ENCODE measurements around the gene ATG7. TPM values are rescaled to one million over a fixed set of nuclear protein-coding genes. Genes with fewer than 3 reads are reported as not detected.

The ATG7 gene
- total RNA-seq, 1 experiment from 2014 or later, result 29.3 TPM

- Histone ChIP-seq H3K27ac (ENCODE audit: low read depth, low read length) (no peak overlapping the region), H3K4me3 (replicated peaks in 1 of 2; ENCODE audit: low read depth in 1 of 2, low read length in 2 of 2) (no peak overlapping the region), H3K79me2 (ENCODE audit: insufficient read depth, low read length) (no peaks in the 10 kb centered on the region), H3K9ac (ENCODE audit: low read length) (no peak overlapping the region), H3K27me3 (ENCODE audit: insufficient read depth, low read length) (no peaks in the 10 kb centered on the region), H2AFZ (ENCODE audit: low read depth, low read length, poor library complexity, severe bottlenecking) (no peak overlapping the region), H3K4me2 (ENCODE audit: low read length) (no peak overlapping the region), H3K4me1 (ENCODE audit: control insufficient read depth in 1 of 2, insufficient read depth in 2 of 2, low read length in 2 of 2) (peaks cover 5 to 12% of the 10 kb centered on the region in 2 experiments; a peak in 3 of 4 replicates), H4K20me1 (ENCODE audit: insufficient read depth) (no peaks in the 10 kb centered on the region), H3K9me3 (ENCODE audit: control insufficient read depth in 1 of 2, insufficient read depth in 1 of 2, low read depth in 1 of 2, low read length in 2 of 2) (no peaks in the 10 kb centered on the region), H3K9me2 (ENCODE audit: insufficient read depth) (no peaks in the 10 kb centered on the region), H3K36me3 (ENCODE audit: control insufficient read depth in 1 of 2, insufficient read depth in 2 of 2, low read length in 2 of 2) (peaks cover 2 to 6% of the 10 kb centered on the region in 2 experiments; a peak in 1 of 4 replicates)
- intact Hi-C loops (cut with micrococcal nuclease), result no loop called here
- DNase-seq (ENCODE audit: low read depth, low spot score) (no peak), ATAC-seq (no peak)
- ChIA-PET RAD21 (ENCODE audit: low non-redundant PET in 1 of 2, low total read pairs in 2 of 2, uncharacterized antibody in 2 of 2, unreplicated experiment in 2 of 2) (no interaction called here), CTCF (no interaction called here), POLR2A (no interaction called here)
- TF ChIP-seq POLR2AphosphoS5 (IDR thresholded peaks at IDR 0.05; ENCODE audit: low read depth, low read length) (no peak), REST (IDR thresholded peaks at IDR 0.05; ENCODE audit: low read depth) (no peak), MAX (IDR thresholded peaks at IDR 0.05) (no peak), SRF (IDR thresholded peaks at IDR 0.05; ENCODE audit: low read depth) (no peak), JUND (IDR thresholded peaks at IDR 0.05) (no peak)
- BruUV-seq (replicated peaks), result no TSS peak
Measured at GRCh38 chr3:11331101-11331500, 58.9 kb downstream of the ATG7 start.

Measured in HCT116 (cell line).